Prostate gland (tissue), 2 donors: ENCODE measurements around the gene NRTN. TPM values are rescaled to one million over a fixed set of nuclear protein-coding genes. Genes with fewer than 3 reads are reported as not detected.

Experiments
- DNase-seq: peaks from one replicate; pipeline ENCODE4 v3.0.0-alpha.2; 2019; ENCODE audit warnings: low spot score
- H3K27ac ChIP-seq, 2 donors: fragments of 200-600 bp; sonication (generic); 2 replicates each; pipeline ENCODE4 v1.5.1; 2017 to 2019
- H3K27me3 ChIP-seq: fragments of 200-600 bp; sonication (generic); replicated peaks from 2 replicates; pipeline ENCODE4 v1.5.1; 2019; ENCODE audit not compliant: insufficient read depth
- H3K36me3 ChIP-seq, 2 donors: fragments of 200-600 bp; sonication (generic); 1 replicate in 1 of 2; 2 replicates in 1 of 2; pipeline versions ENCODE4 v1.5.1 to v1.8.1; 2017 to 2019
- H3K4me1 ChIP-seq: fragments of 200-600 bp; sonication (generic); replicated peaks from 2 replicates; pipeline ENCODE4 v1.5.1; 2019
- H3K4me3 ChIP-seq, 2 donors: fragments of 200-600 bp; sonication (generic); 2 replicates each; pipeline ENCODE4 v1.5.1; 2017 to 2019
- H3K9me3 ChIP-seq: fragments of 200-600 bp; sonication (generic); 2 replicates; pipeline ENCODE4 v1.5.1; 2017
- CTCF ChIP-seq, 4 experiments: fragments of 200-600 bp in 2 of 4; fragments of 450-650 bp in 2 of 4; sonication (generic) in 2 of 4; IDR thresholded peaks; 1 replicate in 3 of 4; 2 replicates in 1 of 4; pipeline ENCODE4 v1.5.1; 2016 to 2019; ENCODE audit warnings: antibody characterized with exemption in 4 of 4, mild to moderate bottlenecking in 2 of 4, moderate library complexity in 2 of 4
- POLR2A ChIP-seq: fragments of 450-650 bp; IDR thresholded peaks from one replicate; pipeline ENCODE4 v1.6.1; 2016; ENCODE audit warnings: antibody characterized with exemption, mild to moderate bottlenecking
- POLR2AphosphoS5 ChIP-seq: sonication (generic); formaldehyde crosslinking; IDR thresholded peaks from one replicate; pipeline ENCODE4 v1.6.1; 2017; ENCODE audit warnings: antibody characterized with exemption
- WGBS: methylation state at CpG from one replicate; pipeline ENCODE4 v1.1.5; 2018; 5-methylcytosine and 5-hydroxymethylcytosine counted together
- intact Hi-C: fragments of 100-400 bp; cut with DNase I; formaldehyde crosslinking; loops from one replicate; pipeline ENCODE4 v1.14.2; 2022
- total RNA-seq, 2 donors: library from RNA; depleted of rRNA; stranded (reverse); fragments of >200 nt; gene quantifications; one replicate each; pipeline ENCODE4 v1.1.0, GENCODE V29; 2016

Gene NRTN
- total RNA-seq, 2 donors from 2014 or later: 9.7 to 12.9 TPM

GRCh38 chr19:5877882-5878281 is 73.0 kb downstream of the NRTN start:
- Histone ChIP-seq H3K9me3 (no peaks in the 10 kb centered on the region), H3K27me3 (no peaks in the 10 kb centered on the region), H3K4me1 (no peaks in the 10 kb centered on the region), H3K4me3 (no peak overlapping the region), H3K36me3 (no peaks in the 10 kb centered on the region), H3K27ac (no peak overlapping the region)
- no peak for DNase-seq
- intact Hi-C loops: no loop called here
- 64% methylated on average over 8 of the region's 9 CpGs for WGBS
- TF ChIP-seq CTCF (IDR thresholded peaks at IDR 0.05) (no peak), POLR2A (no peak), POLR2AphosphoS5 (no peak)

Other genes with a start within 250 kb of the NRTN start
- 1 to 10 TPM; 6.7 to 8.4 TPM for gene TINCR, start 237.1 kb upstream of the NRTN start, total RNA-seq
- 100 to 1,000 TPM in 1 of 2 donors, 10 to 100 TPM in 1; 37.8 to 118 TPM for gene SAFB2, start 182.3 kb upstream of the NRTN start, total RNA-seq
- 100 to 1,000 TPM in 1 of 2 donors, 10 to 100 TPM in 1; 63.6 to 182 TPM for gene SAFB, start 182.0 kb upstream of the NRTN start, total RNA-seq
- 10 to 100 TPM; 42.8 to 54.2 TPM for gene MICOS13, start 124.6 kb upstream of the NRTN start, total RNA-seq
- 10 to 100 TPM; 15.6 to 17.9 TPM for gene HSD11B1L, start 124.0 kb upstream of the NRTN start, total RNA-seq
- gene RPL36, start 114.8 kb upstream of the NRTN start, total RNA-seq: 1,000 to 10,000 TPM in 1 of 2 donors, 100 to 1,000 TPM in 1; 628 to 1,303 TPM
- gene LONP1, start 84.9 kb upstream of the NRTN start, total RNA-seq: 100 to 1,000 TPM in 1 of 2 donors, 10 to 100 TPM in 1; 62.7 to 120 TPM
- 1 to 10 TPM in 1 of 2 donors, not detected in 1; 1.4 TPM for gene CATSPERD, start 84.4 kb upstream of the NRTN start, total RNA-seq
- gene PRR22, start 20.3 kb upstream of the NRTN start, total RNA-seq: 1 to 10 TPM; 1.6 to 6.8 TPM
- gene DUS3L, start 13.9 kb upstream of the NRTN start, total RNA-seq: 10 to 100 TPM; 43.8 to 57.5 TPM
- gene FUT6, start 34.6 kb downstream of the NRTN start, total RNA-seq: under 1 TPM in 1 of 2 donors, not detected in 1; 0.62 TPM
- 1 to 10 TPM; 1.4 to 2.1 TPM for gene FUT3, start 46.4 kb downstream of the NRTN start, total RNA-seq
- not detected for gene FUT5, start 65.5 kb downstream of the NRTN start, total RNA-seq
- gene NDUFA11, start 98.7 kb downstream of the NRTN start, total RNA-seq: 100 to 1,000 TPM; 259 to 327 TPM
- 10 to 100 TPM; 23.6 to 29.0 TPM for gene VMAC, start 99.8 kb downstream of the NRTN start, total RNA-seq
- 10 to 100 TPM; 27.9 to 36.8 TPM for gene CAPS, start 109.2 kb downstream of the NRTN start, total RNA-seq
- gene RANBP3, start 173.1 kb downstream of the NRTN start, total RNA-seq: 100 to 1,000 TPM in 1 of 2 donors, 10 to 100 TPM in 1; 84.6 to 120 TPM